NT2/D1 (cell line): ENCODE results near the gene CHN1.

ENCODE experiments used
- SUZ12 ChIP-seq: IDR thresholded peaks from 2 replicates; pipeline ENCODE4 v1.6.1; 2011; ENCODE audit not compliant: insufficient read length, insufficient read depth; ENCODE audit errors: extremely low read depth
- YY1 ChIP-seq: IDR thresholded peaks from 2 replicates; pipeline ENCODE4 v1.6.1; 2011; ENCODE audit not compliant: insufficient read length, insufficient read depth

DNA sequence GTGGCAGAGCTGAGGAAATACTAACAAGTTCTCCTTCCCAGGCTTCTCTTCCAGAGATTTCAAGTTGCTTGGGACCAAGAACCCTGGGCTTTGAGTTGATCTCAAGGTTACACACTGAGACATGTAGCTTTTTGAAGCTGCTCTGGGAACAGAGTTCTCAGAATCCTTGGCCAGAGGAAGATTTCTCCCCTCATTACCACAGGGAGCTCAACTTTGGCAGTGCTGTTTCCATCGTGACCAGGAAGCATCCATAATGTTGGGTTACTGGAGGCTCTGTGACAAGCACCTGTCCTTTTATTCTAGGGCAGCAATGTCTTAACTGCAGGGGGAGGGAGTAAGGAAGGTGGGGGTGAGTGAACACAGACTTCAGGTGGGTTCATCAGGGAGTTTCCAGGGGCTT, 199.4 kb downstream of the CHN1 start:
- TF ChIP-seq YY1 = no peak
- no peak for TF ChIP-seq SUZ12
